Measurements from ENCODE around the gene LEUTX.

DNA sequence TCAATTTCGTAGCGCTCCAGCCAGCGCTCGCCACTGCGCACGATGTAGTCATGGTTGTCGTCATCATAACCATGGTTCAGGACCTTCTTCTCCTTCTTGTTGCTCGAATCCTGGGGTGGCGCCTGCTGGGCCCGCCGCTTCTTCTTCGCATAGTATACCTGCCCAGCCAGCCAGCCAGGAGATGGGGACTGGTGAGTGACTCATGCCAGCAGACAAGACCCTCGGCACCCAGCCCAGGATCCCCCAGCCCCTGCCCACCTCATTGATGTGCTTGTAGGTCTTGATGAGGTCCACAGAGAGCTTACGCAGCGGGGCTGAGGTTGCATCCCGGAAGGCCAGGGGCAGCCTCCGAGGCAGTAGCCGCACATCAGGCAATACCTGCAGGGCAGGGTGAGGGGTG, 51.8 kb downstream of the LEUTX start:
- TF ChIP-seq TEAD4 (IDR thresholded peaks at IDR 0.05) (no peak), NFIC (IDR thresholded peaks at IDR 0.05) (no peak), YY1 (IDR thresholded peaks at IDR 0.05; ENCODE audit: low read depth) (no peak), TAF1 (IDR thresholded peaks at IDR 0.05; ENCODE audit: low read depth) (no peak), TCF12 (IDR thresholded peaks at IDR 0.05; ENCODE audit: low read depth) (no peak), CREB1 (IDR thresholded peaks at IDR 0.05; ENCODE audit: low read depth) (no peak), CEBPB (IDR thresholded peaks at IDR 0.05) (no peak), EP300 (IDR thresholded peaks at IDR 0.05; ENCODE audit: borderline replicate concordance) (no peak), RAD21 (IDR thresholded peaks at IDR 0.05; ENCODE audit: low read depth) (no peak)
- TF ChIP-seq, protein P1, sequence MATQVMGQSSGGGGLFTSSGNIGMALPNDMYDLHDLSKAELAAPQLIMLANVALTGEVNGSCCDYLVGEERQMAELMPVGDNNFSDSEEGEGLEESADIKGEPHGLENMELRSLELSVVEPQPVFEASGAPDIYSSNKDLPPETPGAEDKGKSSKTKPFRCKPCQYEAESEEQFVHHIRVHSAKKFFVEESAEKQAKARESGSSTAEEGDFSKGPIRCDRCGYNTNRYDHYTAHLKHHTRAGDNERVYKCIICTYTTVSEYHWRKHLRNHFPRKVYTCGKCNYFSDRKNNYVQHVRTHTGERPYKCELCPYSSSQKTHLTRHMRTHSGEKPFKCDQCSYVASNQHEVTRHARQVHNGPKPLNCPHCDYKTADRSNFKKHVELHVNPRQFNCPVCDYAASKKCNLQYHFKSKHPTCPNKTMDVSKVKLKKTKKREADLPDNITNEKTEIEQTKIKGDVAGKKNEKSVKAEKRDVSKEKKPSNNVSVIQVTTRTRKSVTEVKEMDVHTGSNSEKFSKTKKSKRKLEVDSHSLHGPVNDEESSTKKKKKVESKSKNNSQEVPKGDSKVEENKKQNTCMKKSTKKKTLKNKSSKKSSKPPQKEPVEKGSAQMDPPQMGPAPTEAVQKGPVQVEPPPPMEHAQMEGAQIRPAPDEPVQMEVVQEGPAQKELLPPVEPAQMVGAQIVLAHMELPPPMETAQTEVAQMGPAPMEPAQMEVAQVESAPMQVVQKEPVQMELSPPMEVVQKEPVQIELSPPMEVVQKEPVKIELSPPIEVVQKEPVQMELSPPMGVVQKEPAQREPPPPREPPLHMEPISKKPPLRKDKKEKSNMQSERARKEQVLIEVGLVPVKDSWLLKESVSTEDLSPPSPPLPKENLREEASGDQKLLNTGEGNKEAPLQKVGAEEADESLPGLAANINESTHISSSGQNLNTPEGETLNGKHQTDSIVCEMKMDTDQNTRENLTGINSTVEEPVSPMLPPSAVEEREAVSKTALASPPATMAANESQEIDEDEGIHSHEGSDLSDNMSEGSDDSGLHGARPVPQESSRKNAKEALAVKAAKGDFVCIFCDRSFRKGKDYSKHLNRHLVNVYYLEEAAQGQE (IDR thresholded peaks at IDR 0.05; ENCODE audit: low read depth): no peak
- TF ChIP-seq, protein P2, sequence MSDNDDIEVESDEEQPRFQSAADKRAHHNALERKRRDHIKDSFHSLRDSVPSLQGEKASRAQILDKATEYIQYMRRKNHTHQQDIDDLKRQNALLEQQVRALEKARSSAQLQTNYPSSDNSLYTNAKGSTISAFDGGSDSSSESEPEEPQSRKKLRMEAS (IDR thresholded peaks at IDR 0.05): no peak
- TF ChIP-seq, protein P3, sequence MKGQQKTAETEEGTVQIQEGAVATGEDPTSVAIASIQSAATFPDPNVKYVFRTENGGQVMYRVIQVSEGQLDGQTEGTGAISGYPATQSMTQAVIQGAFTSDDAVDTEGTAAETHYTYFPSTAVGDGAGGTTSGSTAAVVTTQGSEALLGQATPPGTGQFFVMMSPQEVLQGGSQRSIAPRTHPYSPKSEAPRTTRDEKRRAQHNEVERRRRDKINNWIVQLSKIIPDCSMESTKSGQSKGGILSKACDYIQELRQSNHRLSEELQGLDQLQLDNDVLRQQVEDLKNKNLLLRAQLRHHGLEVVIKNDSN (IDR thresholded peaks at IDR 0.05): no peak
